SK-N-SH (cell line): Measurements from ENCODE around the gene HTR7. TPM values are rescaled to one million over a fixed set of nuclear protein-coding genes. Genes with fewer than 3 reads are reported as not detected.

Experiments
- CTCF ChIA-PET: fragments of 300-600, 350-600 bp; formaldehyde crosslinking; extraction: SDS; loops from one replicate; lab custom pipeline; 2021; lab: Yijun Ruan, JAX
- POLR2A ChIA-PET: fragments of 350-600 bp; sonication (Branson Sonifier 250); formaldehyde crosslinking; extraction: SDS; loops from one replicate; lab custom pipeline; 2020; ENCODE audit warnings: antibody characterized with exemption, inconsistent platforms; lab: Yijun Ruan, JAX
- DNase-seq: peaks from one replicate; pipeline ENCODE4 v3.0.0; 2012
- H2AFZ ChIP-seq: fragments of 200-600 bp; sonication (generic); 2 replicates; pipeline ENCODE4 v1.8.1; 2016; ENCODE audit warnings: antibody characterized with exemption, mild to moderate bottlenecking, low read depth
- H3F3A ChIP-seq: fragments of 200-600 bp; sonication (generic); replicated peaks from 2 replicates; pipeline ENCODE3; 2016; ENCODE audit warnings: antibody characterized with exemption, mild to moderate bottlenecking; ENCODE audit not compliant: insufficient read depth
- H3K27ac ChIP-seq, 2 experiments: fragments of 200-500 bp in 1 of 2; fragments of 200-600 bp in 1 of 2; sonication (Bioruptor generic) in 1 of 2; sonication (generic), shearing (Covaris generic) in 1 of 2; 2 replicates each; pipeline versions ENCODE4 v1.5.1 to v1.6.1; 2014 to 2016; ENCODE audit warnings: low read depth in 2 of 2, inconsistent platforms in 1 of 2, low read length in 1 of 2, mild to moderate bottlenecking in 1 of 2, mixed read lengths in 1 of 2
- H3K27me3 ChIP-seq: fragments of 200-600 bp; sonication (generic), shearing (Covaris generic); 2 replicates; pipeline ENCODE4 v1.6.1; 2016; ENCODE audit warnings: mixed run types; ENCODE audit not compliant: insufficient read depth
- H3K36me3 ChIP-seq, 2 experiments: fragments of 200-500 bp in 1 of 2; fragments of 200-600 bp in 1 of 2; sonication (Bioruptor generic) in 1 of 2; sonication (generic) in 1 of 2; replicated peaks in 1 of 2; 2 replicates each; pipeline versions ENCODE3 to v1.5.1; 2014 to 2016; ENCODE audit warnings: low read length in 1 of 2, mild to moderate bottlenecking in 1 of 2; ENCODE audit not compliant: insufficient read depth in 2 of 2, control insufficient read depth in 1 of 2
- H3K4me1 ChIP-seq, 2 experiments: fragments of 200-500 bp in 1 of 2; fragments of 200-600 bp in 1 of 2; sonication (Bioruptor generic) in 1 of 2; sonication (generic), shearing (Covaris generic) in 1 of 2; 2 replicates each; pipeline versions ENCODE4 v1.5.1 to v1.6.1; 2014 to 2016; ENCODE audit warnings: low read depth in 1 of 2, low read length in 1 of 2, mixed run types in 1 of 2; ENCODE audit not compliant: insufficient read depth in 2 of 2, control insufficient read depth in 1 of 2
- H3K4me2 ChIP-seq: fragments of 200-600 bp; sonication (generic), shearing (Covaris generic); 2 replicates; pipeline ENCODE4 v1.6.1; 2017; ENCODE audit warnings: mixed run types
- H3K4me3 ChIP-seq, 2 experiments: fragments of 200-500 bp in 1 of 2; fragments of 200-600 bp in 1 of 2; sonication (Bioruptor generic) in 1 of 2; sonication (generic), shearing (Covaris generic) in 1 of 2; 2 replicates each; pipeline versions ENCODE4 v1.5.1 to v1.8.1; 2014 to 2016; ENCODE audit warnings: low read depth in 2 of 2, inconsistent platforms in 1 of 2, low read length in 1 of 2, mild to moderate bottlenecking in 1 of 2, mixed read lengths in 1 of 2, moderate library complexity in 1 of 2
- H3K79me2 ChIP-seq: fragments of 200-600 bp; sonication (generic); 2 replicates; pipeline ENCODE4 v1.8.1; 2017; ENCODE audit warnings: mild to moderate bottlenecking; ENCODE audit not compliant: insufficient read depth
- H3K9ac ChIP-seq: fragments of 200-600 bp; sonication (generic); 2 replicates; pipeline ENCODE4 v1.6.1; 2017; ENCODE audit warnings: mixed run types
- H3K9me2 ChIP-seq: fragments of 200-600 bp; sonication (generic); 2 replicates; pipeline ENCODE4 v1.6.1; 2017; ENCODE audit warnings: mixed run types
- H3K9me3 ChIP-seq: fragments of 200-600 bp; sonication (generic); 2 replicates; pipeline ENCODE4 v1.6.1; 2017; ENCODE audit warnings: mixed run types, mild to moderate bottlenecking, moderate library complexity
- H4K20me1 ChIP-seq: fragments of 200-600 bp; sonication (generic); 2 replicates; pipeline ENCODE4 v1.6.1; 2017; ENCODE audit warnings: mild to moderate bottlenecking, mixed run types; ENCODE audit not compliant: insufficient read depth
- ELF1 ChIP-seq: IDR thresholded peaks from 2 replicates; pipeline ENCODE4 v1.4.0; 2012
- EP300 ChIP-seq, 2 experiments: IDR thresholded peaks; 2 replicates each; pipeline versions ENCODE4 v1.4.0 to v1.6.1; 2012; ENCODE audit warnings: borderline replicate concordance in 1 of 2, low read depth in 1 of 2, low read length in 1 of 2
- EZH2phosphoT487 ChIP-seq: fragments of 200-600 bp; sonication (generic); IDR thresholded peaks from 2 replicates; pipeline ENCODE4 v1.6.1; 2017; ENCODE audit warnings: low read depth, mixed run types, mild to moderate bottlenecking, antibody characterized with exemption, moderate library complexity, borderline replicate concordance
- FOSL2 ChIP-seq: IDR thresholded peaks from 2 replicates; pipeline ENCODE4 v1.4.0; 2012; ENCODE audit warnings: low read depth, mild to moderate bottlenecking, moderate library complexity, borderline replicate concordance
- GABPA ChIP-seq: IDR thresholded peaks from 2 replicates; pipeline ENCODE4 v1.4.0; 2012; ENCODE audit warnings: low read depth, mild to moderate bottlenecking
- GATA2 ChIP-seq: sonication (generic); formaldehyde crosslinking; IDR thresholded peaks from 2 replicates; pipeline ENCODE4 v1.5.0; 2020; ENCODE audit warnings: mild to moderate bottlenecking, missing genetic modification reagents
- JUND ChIP-seq: IDR thresholded peaks from 2 replicates; pipeline ENCODE4 v1.4.0; 2012
- NFIC ChIP-seq: IDR thresholded peaks from 2 replicates; pipeline ENCODE4 v1.4.0; 2012; ENCODE audit warnings: borderline replicate concordance
- NRF1 ChIP-seq: IDR thresholded peaks from 2 replicates; pipeline ENCODE4 v1.6.1; 2012; ENCODE audit warnings: low read depth, mild to moderate bottlenecking, low read length
- POLR2AphosphoS5 ChIP-seq: IDR thresholded peaks from 2 replicates; pipeline ENCODE4 v1.6.1; 2012; ENCODE audit warnings: low read depth, low read length
- RXRA ChIP-seq: IDR thresholded peaks from 2 replicates; pipeline ENCODE4 v1.4.0; 2012; ENCODE audit warnings: low read depth, mild to moderate bottlenecking, borderline replicate concordance
- SMC3 ChIP-seq: IDR thresholded peaks from 2 replicates; pipeline ENCODE4 v1.6.1; 2012; ENCODE audit warnings: low read depth, low read length, improper control_type of control experiment
- TAF1 ChIP-seq: IDR thresholded peaks from 2 replicates; pipeline ENCODE4 v1.6.1; 2012; ENCODE audit warnings: low read depth, mild to moderate bottlenecking, low read length, moderate library complexity, borderline replicate concordance
- TCF12 ChIP-seq: IDR thresholded peaks from 2 replicates; pipeline ENCODE4 v1.4.0; 2012
- USF1 ChIP-seq: IDR thresholded peaks from 2 replicates; pipeline ENCODE4 v1.4.0; 2012; ENCODE audit warnings: low read depth, borderline replicate concordance
- USF2 ChIP-seq: fragments of 150-350 bp; IDR thresholded peaks from 2 replicates; pipeline ENCODE4 v1.6.1; 2017; ENCODE audit warnings: antibody characterized with exemption, low read length, low read depth, borderline replicate concordance
- YY1 ChIP-seq: IDR thresholded peaks from 2 replicates; pipeline ENCODE4 v1.4.0; 2012; ENCODE audit warnings: low read depth, mild to moderate bottlenecking
- ZBTB33 ChIP-seq: IDR thresholded peaks from 2 replicates; pipeline ENCODE4 v1.4.0; 2012; ENCODE audit warnings: low read depth, borderline replicate concordance
- WGBS: methylation state at CpG from one replicate; pipeline ENCODE4 v1.1.6; 2017; ENCODE audit warnings: low lambda C conversion rate; 5-methylcytosine and 5-hydroxymethylcytosine counted together
- polyA plus RNA-seq, 3 experiments: library from polyadenylated mRNA; depleted of rRNA; stranded (reverse); fragments of >200 nt; gene quantifications; 2 replicates each; pipeline ENCODE4 v1.2.3, GENCODE V29; 2012

HTR7 gene
- polyA plus RNA-seq, 1 of the 3 experiments (the other 2 are of a cell fraction): 0.16 TPM

- CTCF ChIA-PET: no interaction called here
- Histone ChIP-seq H3K4me2 (no peak overlapping the region), H3K27ac (no peak overlapping the region)
These were observed 10.4 kb downstream of the HTR7 start for GRCh38 chr10:90847436-90847835.

GRCh38 chr10:90846746-90847145 is 11.1 kb downstream of the HTR7 start:
- Histone ChIP-seq H4K20me1 (no peaks in the 10 kb centered on the region), H3K27me3 (peaks cover 10% of the 10 kb centered on the region; the same call in 1 of the 2 replicates), H3K36me3 (no peaks in the 10 kb centered on the region), H3K9me2 (no peaks in the 10 kb centered on the region), H2AFZ (no peak overlapping the region), H3K4me3 (no peak overlapping the region), H3F3A (no peaks in the 10 kb centered on the region), H3K79me2 (no peaks in the 10 kb centered on the region), H3K9ac (no peak overlapping the region), H3K4me1 (no peaks in the 10 kb centered on the region), H3K9me3 (peaks cover 5% of the 10 kb centered on the region; the same call in 1 of the 2 replicates), H3K27ac (no peak overlapping the region), H3K4me2 (no peak overlapping the region)
- no peak for DNase-seq
- POLR2A ChIA-PET: no interaction called here
- 0% methylated on average over 1 of the region's 1 CpG for WGBS
- CTCF ChIA-PET: interaction anchor here (0.8 kb wide), 1 partner anchor 15 kb away, joined by 3 read pairs; no protein-coding TSS in a partner anchor
- TF ChIP-seq FOSL2 (no peak), NFIC (no peak), EP300 (IDR thresholded peaks at IDR 0.05; ENCODE audit: borderline replicate concordance in 1 of 2, low read depth in 1 of 2, low read length in 1 of 2) (no peak), GABPA (no peak), TCF12 (no peak), JUND (no peak), EZH2phosphoT487 (no peak), USF1 (no peak), RXRA (no peak), NRF1 (no peak), POLR2AphosphoS5 (no peak), SMC3 (no peak), ZBTB33 (no peak), YY1 (no peak), GATA2 (CRISPR knock-in tag) (no peak), ELF1 (no peak), TAF1 (no peak)

More at GRCh38 chr10:90847436-90847835, 10.4 kb downstream of the HTR7 start:
- peaks cover 10% of the 10 kb centered on the region; the same call in 1 of the 2 replicates for H3K27me3 ChIP-seq
- peaks cover 5% of the 10 kb centered on the region; the same call in 1 of the 2 replicates for H3K9me3 ChIP-seq
- POLR2A ChIA-PET: no interaction called here
- no peaks in the 10 kb centered on the region for H3K79me2 ChIP-seq
- no peaks in the 10 kb centered on the region for H4K20me1 ChIP-seq
- TF ChIP-seq USF2 (no peak), FOSL2 (peak; percentile 4; the same call in 1 of the 2 replicates)
- no peak overlapping the region for H2AFZ ChIP-seq
- no peaks in the 10 kb centered on the region for H3F3A ChIP-seq
- 0% methylated on average over 1 of the region's 1 CpG for WGBS
- no peaks in the 10 kb centered on the region for H3K4me1 ChIP-seq
- H3K4me3 ChIP-seq: no peak overlapping the region
- no peak overlapping the region for H3K9ac ChIP-seq
- no peak for DNase-seq
- no peaks in the 10 kb centered on the region for H3K36me3 ChIP-seq
- H3K9me2 ChIP-seq: no peaks in the 10 kb centered on the region
